ENCODE data around the gene FAM217B.
"Not testable (repeated sequence)": the region's sequence is repeated elsewhere in the genome, so short reads cannot be mapped to it uniquely, and the experiment has no call there.

FAM217B gene

DNA sequence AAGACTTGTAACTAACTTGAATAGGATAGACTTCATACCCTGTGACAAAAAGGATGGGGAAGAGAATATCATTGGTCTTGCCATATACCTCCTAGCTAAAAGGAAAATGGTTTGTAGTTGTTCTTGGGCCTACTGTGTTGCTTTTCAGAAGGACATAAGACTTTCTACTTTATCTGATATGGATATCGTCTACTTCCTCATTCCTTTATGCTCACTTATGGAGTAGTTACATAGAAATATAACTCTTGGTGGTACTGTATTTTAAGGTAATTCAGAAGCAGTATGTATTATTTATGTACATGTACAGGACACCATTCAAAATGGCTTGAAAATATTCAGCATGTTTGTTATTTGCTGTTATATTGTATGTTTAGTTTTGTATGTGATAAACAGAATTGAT, 8.0 kb downstream of the FAM217B start:
- H3K4me3 ChIP-seq (ENCODE audit: low read depth in 1 of 5, low read length in 5 of 5): no peak overlapping the region
- no peak overlapping the region for H3K27ac ChIP-seq (ENCODE audit: low read depth, low read length)
- H3K27me3 ChIP-seq (ENCODE audit: control insufficient read depth in 5 of 5, insufficient read depth in 4 of 5, low read length in 5 of 5): no peaks in the 10 kb centered on the region
- H3K4me1 ChIP-seq (ENCODE audit: control insufficient read depth in 5 of 5, insufficient read depth in 5 of 5, low read length in 5 of 5): peaks cover 0 to 19% (median 11%) of the 10 kb centered on the region in 5 donors
- no peaks in the 10 kb centered on the region for H3K9me3 ChIP-seq (ENCODE audit: control insufficient read depth in 5 of 5, low read length in 5 of 5)
- no peak overlapping the region for H3K9ac ChIP-seq (ENCODE audit: low read length in 5 of 5)
- H3K36me3 ChIP-seq (ENCODE audit: control insufficient read depth in 5 of 5, insufficient read depth in 5 of 5, low read length in 5 of 5): peaks cover 13 to 23% (median 18%) of the 10 kb centered on the region in 5 donors

DNA sequence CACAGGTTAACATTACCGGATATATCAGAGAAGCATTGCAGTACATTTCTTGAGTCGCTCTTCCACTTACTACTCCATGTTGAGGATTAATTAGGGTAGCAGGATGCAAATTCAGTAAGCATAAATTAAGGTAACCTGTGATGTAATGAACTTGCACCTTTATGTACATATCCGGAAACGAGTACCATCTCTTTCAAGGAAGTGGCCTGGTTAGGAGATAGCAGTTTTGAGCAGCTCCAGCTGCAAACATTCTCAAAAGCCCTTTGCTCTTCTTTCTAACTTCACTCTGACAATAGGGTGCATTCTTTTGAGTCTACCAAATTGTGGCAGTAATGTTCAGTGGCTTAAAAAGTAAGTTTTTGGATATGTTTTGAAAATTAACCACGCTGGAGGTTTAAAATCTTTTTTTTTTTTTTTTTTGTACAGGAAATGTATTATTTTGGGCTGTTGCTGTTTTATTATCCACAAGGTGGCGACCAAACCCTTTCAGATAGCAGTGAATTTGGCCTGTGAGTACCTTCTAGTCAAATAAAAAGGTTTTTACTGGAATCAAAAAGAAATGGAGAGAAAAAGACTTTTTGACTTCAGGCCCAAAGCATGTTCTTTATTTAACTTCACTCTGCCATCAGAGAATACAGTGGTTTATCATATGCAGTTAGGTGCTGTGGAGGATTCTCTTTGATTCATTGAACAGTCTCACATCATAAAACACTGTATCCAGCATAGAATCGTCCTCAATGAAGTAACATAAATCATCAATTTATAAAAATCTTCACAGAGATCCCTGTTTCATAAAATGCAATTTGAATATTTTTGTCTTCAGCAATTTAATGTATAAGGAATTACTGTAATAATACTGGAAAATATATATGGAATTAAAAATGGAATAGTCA, 8.9 kb downstream of the FAM217B start:
- Histone ChIP-seq H3K4me3 (ENCODE audit: low read depth in 1 of 5, low read length in 5 of 5) (no peak overlapping the region), H3K27me3 (ENCODE audit: control insufficient read depth in 5 of 5, insufficient read depth in 4 of 5, low read length in 5 of 5) (no peaks in the 10 kb centered on the region), H3K36me3 (ENCODE audit: control insufficient read depth in 5 of 5, insufficient read depth in 5 of 5, low read length in 5 of 5) (peaks cover 6 to 17% (median 13%) of the 10 kb centered on the region in 5 donors), H3K4me1 (ENCODE audit: control insufficient read depth in 5 of 5, insufficient read depth in 5 of 5, low read length in 5 of 5) (peaks cover 0 to 19% (median 11%) of the 10 kb centered on the region in 5 donors), H3K27ac (ENCODE audit: low read depth, low read length) (no peak overlapping the region), H3K9ac (ENCODE audit: low read length in 5 of 5) (no peak overlapping the region), H3K9me3 (ENCODE audit: control insufficient read depth in 5 of 5, low read length in 5 of 5) (no peaks in the 10 kb centered on the region)

DNA sequence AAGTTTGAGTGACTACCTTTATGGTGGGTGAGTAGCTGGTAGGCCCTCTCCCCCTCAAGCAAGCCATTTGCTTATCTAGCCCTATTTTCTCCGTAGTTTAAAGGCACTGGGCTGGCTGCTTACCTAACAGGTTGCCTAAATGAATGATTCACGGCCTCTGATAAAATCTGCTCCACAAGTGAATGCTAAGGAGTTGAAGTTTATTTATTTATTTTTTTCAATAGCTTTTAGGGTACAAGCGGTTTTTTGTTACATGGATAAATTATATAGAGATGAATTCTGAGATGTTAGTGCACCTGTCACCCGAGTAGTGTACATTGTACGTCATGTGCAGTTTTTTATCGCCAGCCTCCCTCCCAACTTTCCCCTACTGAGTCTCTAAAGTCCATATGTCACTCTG, 9.7 kb downstream of the FAM217B start:
- Histone ChIP-seq H3K4me3 (ENCODE audit: low read depth in 1 of 5, low read length in 5 of 5) (no peak overlapping the region), H3K27me3 (ENCODE audit: control insufficient read depth in 5 of 5, insufficient read depth in 4 of 5, low read length in 5 of 5) (no peaks in the 10 kb centered on the region), H3K9ac (ENCODE audit: low read length in 5 of 5) (no peak overlapping the region), H3K27ac (ENCODE audit: low read depth, low read length) (no peak overlapping the region), H3K9me3 (ENCODE audit: control insufficient read depth in 5 of 5, low read length in 5 of 5) (no peaks in the 10 kb centered on the region), H3K36me3 (ENCODE audit: control insufficient read depth in 5 of 5, insufficient read depth in 5 of 5, low read length in 5 of 5) (peaks cover 2 to 9% (median 5%) of the 10 kb centered on the region in 5 donors), H3K4me1 (ENCODE audit: control insufficient read depth in 5 of 5, insufficient read depth in 5 of 5, low read length in 5 of 5) (peaks cover 0 to 19% (median 11%) of the 10 kb centered on the region in 5 donors)

DNA sequence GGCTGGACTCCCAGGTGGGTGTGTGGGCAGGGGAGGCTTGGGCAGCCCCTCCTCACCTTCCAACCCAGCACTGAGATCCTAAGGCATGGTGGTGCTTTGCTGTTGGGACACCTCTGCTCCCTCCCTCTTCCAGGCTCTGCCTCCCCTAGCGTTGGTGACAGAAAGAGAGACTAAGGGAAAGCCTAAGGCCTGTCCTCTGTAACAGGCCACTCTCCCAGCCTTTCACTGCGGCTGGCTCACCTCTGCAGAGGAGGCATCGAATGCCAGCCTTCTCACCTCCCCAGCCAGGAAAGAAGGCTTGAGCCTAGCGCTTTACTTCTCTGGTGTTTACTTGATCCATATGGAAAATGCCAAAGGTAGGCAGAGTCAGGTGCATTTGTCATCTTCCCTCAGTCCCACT, 14.5 kb downstream of the FAM217B start:
- Histone ChIP-seq H3K9ac (ENCODE audit: low read length in 5 of 5) (no peak overlapping the region), H3K36me3 (ENCODE audit: control insufficient read depth in 5 of 5, insufficient read depth in 5 of 5, low read length in 5 of 5) (peaks cover 2 to 11% (median 5%) of the 10 kb centered on the region in 5 donors), H3K4me3 (ENCODE audit: low read depth in 1 of 5, low read length in 5 of 5) (no peak overlapping the region), H3K9me3 (ENCODE audit: control insufficient read depth in 5 of 5, low read length in 5 of 5) (no peaks in the 10 kb centered on the region), H3K27me3 (ENCODE audit: control insufficient read depth in 5 of 5, insufficient read depth in 4 of 5, low read length in 5 of 5) (no peaks in the 10 kb centered on the region), H3K27ac (ENCODE audit: low read depth, low read length) (no peak overlapping the region), H3K4me1 (ENCODE audit: control insufficient read depth in 5 of 5, insufficient read depth in 5 of 5, low read length in 5 of 5) (no peaks in the 10 kb centered on the region)

DNA sequence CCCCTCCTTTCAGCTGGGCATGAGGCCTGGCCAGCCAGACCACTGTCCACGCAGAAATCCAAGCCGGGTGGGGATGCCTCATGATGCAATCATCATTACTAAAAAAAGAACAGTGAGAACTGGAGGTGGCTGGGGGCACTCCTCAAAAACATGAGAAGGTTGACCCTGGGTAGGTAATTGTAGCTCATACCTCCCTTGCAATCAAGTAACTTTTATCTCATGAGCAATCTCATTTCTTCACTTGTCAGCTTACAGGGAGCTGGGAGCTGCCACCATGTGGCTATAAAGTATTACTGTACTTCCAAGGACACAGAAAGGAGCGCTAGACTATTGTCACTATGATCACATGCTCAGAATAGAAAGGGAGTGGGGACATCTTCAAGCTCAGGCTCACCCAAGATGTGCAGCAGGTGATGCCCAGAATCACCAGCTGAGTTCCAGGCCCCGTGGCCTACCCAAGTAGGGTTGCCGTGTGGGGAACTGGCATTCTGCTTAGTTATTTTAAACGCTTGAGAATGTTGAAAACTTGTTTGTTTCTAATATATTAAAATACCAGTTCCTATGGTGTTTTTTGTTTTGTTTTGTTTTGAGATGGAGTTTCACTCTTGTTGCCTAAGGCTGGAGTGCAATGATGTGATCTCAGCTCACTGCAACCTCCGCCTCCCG, 15.1 kb downstream of the FAM217B start:
- Histone ChIP-seq H3K27me3 (ENCODE audit: control insufficient read depth in 5 of 5, insufficient read depth in 4 of 5, low read length in 5 of 5) (no peaks in the 10 kb centered on the region), H3K4me1 (ENCODE audit: control insufficient read depth in 5 of 5, insufficient read depth in 5 of 5, low read length in 5 of 5) (no peaks in the 10 kb centered on the region), H3K27ac (ENCODE audit: low read depth, low read length) (no peak overlapping the region), H3K9ac (ENCODE audit: low read length in 5 of 5) (no peak overlapping the region), H3K4me3 (ENCODE audit: low read depth in 1 of 5, low read length in 5 of 5) (no peak overlapping the region), H3K9me3 (ENCODE audit: control insufficient read depth in 5 of 5, low read length in 5 of 5) (no peaks in the 10 kb centered on the region), H3K36me3 (ENCODE audit: control insufficient read depth in 5 of 5, insufficient read depth in 5 of 5, low read length in 5 of 5) (peaks cover 2 to 11% (median 5%) of the 10 kb centered on the region in 5 donors)

DNA sequence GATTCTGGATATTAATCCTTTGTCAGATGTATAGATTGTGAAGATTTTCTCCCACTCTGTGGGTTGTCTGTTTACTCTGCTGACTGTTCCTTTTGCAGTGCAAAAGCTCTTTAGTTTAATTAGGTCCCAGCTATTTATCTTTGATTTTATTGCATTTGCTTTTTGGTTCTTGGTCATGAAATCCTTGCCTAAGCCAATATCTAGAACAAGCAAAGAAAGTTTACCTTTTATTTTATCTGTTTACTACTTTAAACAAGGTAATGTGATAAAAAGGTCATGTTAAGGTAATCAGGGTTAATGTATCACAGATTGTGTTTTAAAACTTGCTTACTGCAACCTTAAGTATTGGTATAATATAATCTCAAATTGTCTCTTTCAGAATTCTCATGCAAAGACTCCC, 17.4 kb downstream of the FAM217B start:
- H3K27ac ChIP-seq (ENCODE audit: low read depth, low read length); H3K27me3 ChIP-seq (ENCODE audit: control insufficient read depth in 5 of 5, insufficient read depth in 4 of 5, low read length in 5 of 5); H3K4me1 ChIP-seq (ENCODE audit: control insufficient read depth in 5 of 5, insufficient read depth in 5 of 5, low read length in 5 of 5); H3K9me3 ChIP-seq (ENCODE audit: control insufficient read depth in 5 of 5, low read length in 5 of 5); H3K4me3 ChIP-seq (ENCODE audit: low read depth in 1 of 5, low read length in 5 of 5); H3K36me3 ChIP-seq (ENCODE audit: control insufficient read depth in 5 of 5, insufficient read depth in 5 of 5, low read length in 5 of 5); H3K9ac ChIP-seq (ENCODE audit: low read length in 5 of 5): not testable (repeated sequence)

DNA sequence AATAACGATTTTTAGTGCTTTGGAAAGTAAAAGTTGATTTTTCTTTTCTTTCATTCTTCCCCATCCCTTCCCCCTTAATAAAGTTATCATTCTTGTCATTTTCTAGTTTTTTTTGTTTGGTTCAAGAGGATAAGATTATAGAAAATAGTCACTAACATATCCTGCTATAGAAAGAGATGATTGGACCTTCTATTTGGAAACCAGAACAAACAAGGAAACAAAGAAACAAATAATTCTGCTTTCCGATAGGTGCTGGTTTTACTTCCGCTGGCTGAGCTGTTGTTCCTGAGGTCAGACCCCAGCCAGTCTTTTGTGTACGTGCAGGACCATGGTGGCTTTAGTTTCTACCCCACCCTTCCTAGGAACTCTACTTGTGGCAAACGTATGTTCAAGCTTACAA, 17.9 kb downstream of the FAM217B start, which contains the start of gene CDH26:
TSS of gene CDH26 (plus strand) at position 301 of the 400 bp plus-strand sequence. CDS start 304 bp downstream, outside the sequence.
- Histone ChIP-seq H3K9ac (ENCODE audit: low read length in 5 of 5) (no peak within 1 kb of the TSS), H3K4me1 (ENCODE audit: control insufficient read depth in 5 of 5, insufficient read depth in 5 of 5, low read length in 5 of 5) (no peaks in the 10 kb centered on the region), H3K27me3 (ENCODE audit: control insufficient read depth in 5 of 5, insufficient read depth in 4 of 5, low read length in 5 of 5) (no peaks in the 10 kb centered on the region), H3K9me3 (ENCODE audit: control insufficient read depth in 5 of 5, low read length in 5 of 5) (no peaks in the 10 kb centered on the region), H3K36me3 (ENCODE audit: control insufficient read depth in 5 of 5, insufficient read depth in 5 of 5, low read length in 5 of 5) (peaks cover 0 to 6% (median 0%) of the 10 kb centered on the region in 5 donors), H3K4me3 (ENCODE audit: low read depth in 1 of 5, low read length in 5 of 5) (no peak within 1 kb of the TSS), H3K27ac (ENCODE audit: low read depth, low read length) (no peak within 1 kb of the TSS)

DNA sequence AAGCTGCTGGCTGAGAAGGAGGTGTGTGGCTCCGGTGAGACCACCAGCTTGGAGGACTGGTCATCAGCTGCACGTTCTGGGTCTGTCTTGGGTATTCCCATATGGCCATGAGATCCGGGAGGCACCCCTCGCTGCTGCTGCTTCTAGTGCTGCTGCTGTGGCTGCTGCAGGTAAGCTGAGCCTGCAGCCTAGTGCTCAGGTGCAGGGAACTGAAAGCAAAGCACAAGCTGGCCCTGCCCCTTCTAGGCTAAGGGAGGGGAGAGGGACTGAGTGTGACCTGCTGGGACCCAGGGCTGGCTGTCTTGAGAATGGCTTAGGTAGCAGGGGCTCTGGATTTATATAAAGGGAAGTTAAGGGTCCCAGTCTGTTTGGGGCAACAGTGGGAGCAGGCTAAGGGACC, 18.4 kb downstream of the FAM217B start:
- H3K27ac ChIP-seq (ENCODE audit: low read depth, low read length): no peak overlapping the region
- peaks cover 0 to 6% (median 0%) of the 10 kb centered on the region in 5 donors for H3K36me3 ChIP-seq (ENCODE audit: control insufficient read depth in 5 of 5, insufficient read depth in 5 of 5, low read length in 5 of 5)
- no peak overlapping the region for H3K4me3 ChIP-seq (ENCODE audit: low read depth in 1 of 5, low read length in 5 of 5)
- H3K4me1 ChIP-seq (ENCODE audit: control insufficient read depth in 5 of 5, insufficient read depth in 5 of 5, low read length in 5 of 5): no peaks in the 10 kb centered on the region
- no peaks in the 10 kb centered on the region for H3K9me3 ChIP-seq (ENCODE audit: control insufficient read depth in 5 of 5, low read length in 5 of 5)
- no peak overlapping the region for H3K9ac ChIP-seq (ENCODE audit: low read length in 5 of 5)
- H3K27me3 ChIP-seq (ENCODE audit: control insufficient read depth in 5 of 5, insufficient read depth in 4 of 5, low read length in 5 of 5): no peaks in the 10 kb centered on the region

DNA sequence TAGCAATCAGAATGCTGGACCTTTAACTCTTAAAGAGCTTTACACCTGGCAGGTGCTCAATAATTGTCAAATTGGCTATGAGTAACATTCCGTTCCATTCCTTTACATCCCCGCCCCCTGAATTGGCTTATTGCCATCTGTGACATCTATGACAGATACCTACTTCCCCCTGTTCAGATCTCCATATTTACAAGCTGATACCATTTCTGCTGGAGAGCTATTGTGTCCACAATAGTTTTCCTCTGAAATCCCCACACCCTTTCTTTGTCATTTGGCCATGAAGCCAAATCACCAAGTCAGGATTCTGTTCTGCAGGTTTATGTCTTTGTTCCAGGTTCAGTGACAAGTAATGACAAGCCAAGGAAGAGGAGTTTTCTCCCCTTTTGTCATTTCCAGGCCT, 21.2 kb downstream of the FAM217B start:
- Histone ChIP-seq H3K36me3 (ENCODE audit: control insufficient read depth in 5 of 5, insufficient read depth in 5 of 5, low read length in 5 of 5) (peaks cover 0 to 6% (median 0%) of the 10 kb centered on the region in 5 donors), H3K27me3 (ENCODE audit: control insufficient read depth in 5 of 5, insufficient read depth in 4 of 5, low read length in 5 of 5) (no peaks in the 10 kb centered on the region), H3K9ac (ENCODE audit: low read length in 5 of 5) (no peak overlapping the region), H3K9me3 (ENCODE audit: control insufficient read depth in 5 of 5, low read length in 5 of 5) (no peaks in the 10 kb centered on the region), H3K27ac (ENCODE audit: low read depth, low read length) (no peak overlapping the region), H3K4me1 (ENCODE audit: control insufficient read depth in 5 of 5, insufficient read depth in 5 of 5, low read length in 5 of 5) (no peaks in the 10 kb centered on the region), H3K4me3 (ENCODE audit: low read depth in 1 of 5, low read length in 5 of 5) (no peak overlapping the region)

DNA sequence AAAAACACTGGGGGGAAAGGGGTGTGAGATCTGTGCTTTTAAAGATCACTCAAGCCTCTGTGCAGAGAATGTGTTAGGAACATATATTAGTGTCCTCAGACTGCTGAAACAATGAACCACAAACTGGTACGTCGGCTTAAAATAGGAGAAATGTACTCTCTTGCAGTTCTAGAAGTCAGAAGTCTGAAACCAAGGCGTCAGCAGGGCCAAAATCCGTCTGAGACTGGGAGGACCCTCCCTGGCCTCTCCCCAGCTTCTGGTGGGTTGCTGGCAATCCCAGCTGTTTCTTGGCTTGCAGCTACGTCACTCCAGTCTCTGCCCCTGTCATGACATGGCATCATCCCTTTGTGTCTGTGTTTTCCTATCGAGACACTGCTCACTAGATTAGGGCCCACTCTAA, 22.0 kb downstream of the FAM217B start:
- no peak overlapping the region for H3K4me3 ChIP-seq (ENCODE audit: low read depth in 1 of 5, low read length in 5 of 5)
- no peak overlapping the region for H3K9ac ChIP-seq (ENCODE audit: low read length in 5 of 5)
- H3K27ac ChIP-seq (ENCODE audit: low read depth, low read length): no peak overlapping the region
- no peaks in the 10 kb centered on the region for H3K9me3 ChIP-seq (ENCODE audit: control insufficient read depth in 5 of 5, low read length in 5 of 5)
- no peaks in the 10 kb centered on the region for H3K4me1 ChIP-seq (ENCODE audit: control insufficient read depth in 5 of 5, insufficient read depth in 5 of 5, low read length in 5 of 5)
- peaks cover 0 to 6% (median 0%) of the 10 kb centered on the region in 5 donors for H3K36me3 ChIP-seq (ENCODE audit: control insufficient read depth in 5 of 5, insufficient read depth in 5 of 5, low read length in 5 of 5)
- no peaks in the 10 kb centered on the region for H3K27me3 ChIP-seq (ENCODE audit: control insufficient read depth in 5 of 5, insufficient read depth in 4 of 5, low read length in 5 of 5)

Data from subcutaneous abdominal adipose tissue (tissue), 5 donors.